DMS53 treated with DMSO at 0.1 percent for 48 hours (cell line): ENCODE measurements around the gene DCAF11.

ENCODE experiments used
- DNase-seq: peaks from one replicate; lab custom pipeline; 2025; ENCODE audit not compliant: unreplicated experiment; lab: John Stamatoyannopoulos, UW

The DCAF11 gene

GRCh38 chr14:24114532-24115421 lies at the start of gene DCAF11, which contains the start of gene NRL:
DCAF11 (plus strand) TSS chr14:24114777; CDS start chr14:24115595, 818 bp downstream.
NRL (minus strand) TSS chr14:24114949; CDS start chr14:24082848, 32,101 bp downstream.
- DNase-seq: peak; percentile 96

GRCh38 chr14:24064856-24065255 lies 49.7 kb upstream of the DCAF11 start:
- no peak for DNase-seq

GRCh38 chr14:24065408-24065807 lies 49.2 kb upstream of the DCAF11 start:
- no peak for DNase-seq

- no peak for DNase-seq
Observed at GRCh38 chr14:24066496-24067132, 48.0 kb upstream of the DCAF11 start.

- DNase-seq: no peak
Observed at GRCh38 chr14:24067133-24068082, 47.2 kb upstream of the DCAF11 start.

GRCh38 chr14:24068711-24069410 lies 45.7 kb upstream of the DCAF11 start:
- no peak for DNase-seq

GRCh38 chr14:24069411-24069735 lies 45.2 kb upstream of the DCAF11 start:
- DNase-seq: no peak

GRCh38 chr14:24070285-24071143 lies 44.1 kb upstream of the DCAF11 start:
- no peak for DNase-seq

- DNase-seq: no peak
Observed at GRCh38 chr14:24071144-24071697, 43.4 kb upstream of the DCAF11 start, which contains the start of gene CPNE6. CPNE6 (plus strand) TSS chr14:24071562; CDS start chr14:24072937, 1,375 bp downstream.

GRCh38 chr14:24071836-24072430 lies 42.6 kb upstream of the DCAF11 start:
- DNase-seq: no peak

- no peak for DNase-seq
Observed at GRCh38 chr14:24072436-24072835, 42.1 kb upstream of the DCAF11 start.

- no peak for DNase-seq
Observed at GRCh38 chr14:24072881-24073877, 41.4 kb upstream of the DCAF11 start.

GRCh38 chr14:24074625-24075484 lies 39.7 kb upstream of the DCAF11 start:
- no peak for DNase-seq

GRCh38 chr14:24075485-24076301 lies 38.9 kb upstream of the DCAF11 start:
- no peak for DNase-seq

GRCh38 chr14:24076302-24076601 lies 38.3 kb upstream of the DCAF11 start:
- no peak for DNase-seq

- no peak for DNase-seq
Observed at GRCh38 chr14:24077086-24077485, 37.5 kb upstream of the DCAF11 start.
